H54 (cell line): ENCODE results near the gene VWA2.

Source experiments
- DNase-seq: peaks from one replicate; pipeline ENCODE4 v3.0.0; 2011; ENCODE audit warnings: low spot score, mixed read lengths; ENCODE audit not compliant: insufficient read length
- FAIRE-seq: peaks from 3 replicates; lab custom pipeline; 2011; peaks lifted over from hg19 to GRCh38; lab: Jason Lieb, UNC
- POLR2A ChIP-seq: IDR thresholded peaks from 2 replicates; pipeline ENCODE4 v1.6.1; 2011; ENCODE audit warnings: low read depth, mild to moderate bottlenecking, low read length

Gene VWA2

DNA sequence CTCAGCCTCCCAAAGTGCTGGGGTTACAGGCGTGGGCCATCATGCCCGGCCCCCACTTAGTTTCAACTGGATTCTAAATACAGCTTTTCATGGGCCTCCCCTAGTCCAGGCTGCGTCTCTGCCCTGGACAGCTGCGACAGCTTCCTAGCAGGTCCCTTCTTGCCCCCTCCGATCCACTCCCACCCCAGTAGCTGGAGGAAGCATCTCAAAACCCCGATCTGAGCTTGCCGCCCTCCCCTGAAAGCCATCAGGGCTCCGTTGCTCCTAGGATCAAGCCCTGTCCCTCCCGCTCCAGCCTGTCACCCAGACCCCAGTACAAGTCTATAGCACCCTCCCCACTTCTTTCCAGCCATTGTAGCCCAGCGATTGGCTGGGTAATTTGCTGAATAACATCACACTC lies 64.5 kb downstream of the VWA2 start:
- no peak for FAIRE-seq
- no peak for DNase-seq
- no peak for TF ChIP-seq POLR2A

DNA sequence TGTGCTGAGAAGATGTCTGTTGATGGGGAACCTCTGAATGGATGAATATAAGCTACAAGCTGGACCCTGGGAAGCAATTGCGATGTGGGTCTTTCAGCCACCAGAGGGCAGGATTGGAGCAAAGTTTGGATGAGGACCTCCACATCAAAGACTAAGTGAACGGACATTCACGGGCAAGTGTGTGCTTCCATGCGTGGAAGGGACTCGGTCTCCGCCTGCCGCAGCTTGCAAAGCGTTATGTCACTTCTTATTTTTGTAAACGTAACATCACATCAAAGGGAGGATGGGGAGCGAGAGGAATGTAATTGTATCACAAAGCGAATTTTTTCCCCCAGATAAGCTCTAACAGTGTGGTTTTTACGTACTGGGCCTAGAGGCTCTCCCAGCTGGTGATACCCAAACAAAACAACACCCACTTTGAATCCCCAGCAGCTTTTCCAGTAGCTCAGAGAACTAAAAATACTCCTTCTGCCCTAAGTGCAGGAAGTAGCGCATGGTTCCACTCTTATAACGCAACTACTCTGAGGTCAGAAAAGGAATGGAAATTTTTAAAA lies 65.0 kb downstream of the VWA2 start:
- DNase-seq, result peak; percentile 51
- no peak for TF ChIP-seq POLR2A
- no peak for FAIRE-seq

DNA sequence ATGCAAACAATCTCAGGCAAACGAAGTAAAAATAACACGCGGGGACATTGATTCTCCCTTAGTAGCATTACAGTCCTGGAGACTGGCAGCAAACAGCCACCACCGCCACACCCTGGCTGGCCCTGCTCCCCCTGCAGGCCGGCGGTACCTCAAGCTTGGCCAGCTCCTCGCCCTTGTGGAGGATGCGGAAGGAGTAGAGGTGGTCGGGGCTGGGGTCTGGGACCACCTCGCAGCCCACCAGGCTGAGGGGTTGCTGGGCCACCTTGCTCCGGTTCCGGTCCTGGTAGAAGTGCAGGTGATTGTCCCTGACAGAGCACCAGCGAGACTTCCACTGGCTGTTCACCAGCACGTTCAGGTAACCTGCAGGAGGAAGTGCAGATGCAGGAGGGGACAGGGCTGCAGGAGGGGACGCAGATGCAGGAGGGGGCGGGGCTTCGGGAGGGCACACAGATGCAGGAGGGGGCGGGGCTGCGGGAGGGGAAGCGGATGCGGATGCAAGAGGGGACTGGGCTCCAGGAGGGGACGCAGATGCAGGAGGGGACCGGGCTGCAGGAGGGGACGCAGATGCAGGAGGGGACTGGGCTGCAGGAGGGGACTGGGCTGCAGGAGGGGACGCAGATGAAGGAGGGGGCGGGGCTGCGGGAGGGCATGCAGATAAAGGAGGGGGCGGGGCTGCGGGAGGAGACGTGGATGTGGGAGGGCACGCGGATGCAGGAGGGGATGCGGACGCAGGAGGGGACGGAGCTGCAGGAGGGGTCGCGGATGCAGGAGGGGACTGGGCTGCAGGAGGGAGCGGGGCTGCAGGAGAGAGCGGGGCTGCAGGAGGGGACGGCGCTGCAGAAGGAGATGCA lies 65.7 kb downstream of the VWA2 start:
- FAIRE-seq (no peak), DNase-seq (no peak)
- TF ChIP-seq POLR2A, result no peak

DNA sequence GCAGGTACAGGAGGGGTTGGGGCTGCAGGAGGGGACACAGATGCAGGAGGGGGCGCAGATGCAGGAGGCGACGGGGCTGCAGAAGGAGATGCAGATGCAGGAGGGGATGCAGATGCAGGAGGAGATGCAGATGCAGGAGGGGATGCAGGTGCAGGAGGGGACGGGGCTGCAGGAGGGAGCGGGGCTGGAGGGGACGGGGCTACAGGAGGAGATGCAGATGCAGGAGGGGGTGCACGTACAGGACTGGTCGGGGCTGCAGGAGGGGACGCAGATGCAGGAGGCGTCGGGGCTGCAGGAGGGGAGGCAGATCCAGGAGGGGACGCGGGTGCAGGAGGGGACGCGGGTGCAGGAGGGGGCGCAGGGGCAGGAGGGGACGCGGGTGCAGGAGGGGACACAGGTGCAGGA lies 66.5 kb downstream of the VWA2 start:
- DNase-seq (no peak), FAIRE-seq (no peak)
- TF ChIP-seq POLR2A, result no peak

DNA sequence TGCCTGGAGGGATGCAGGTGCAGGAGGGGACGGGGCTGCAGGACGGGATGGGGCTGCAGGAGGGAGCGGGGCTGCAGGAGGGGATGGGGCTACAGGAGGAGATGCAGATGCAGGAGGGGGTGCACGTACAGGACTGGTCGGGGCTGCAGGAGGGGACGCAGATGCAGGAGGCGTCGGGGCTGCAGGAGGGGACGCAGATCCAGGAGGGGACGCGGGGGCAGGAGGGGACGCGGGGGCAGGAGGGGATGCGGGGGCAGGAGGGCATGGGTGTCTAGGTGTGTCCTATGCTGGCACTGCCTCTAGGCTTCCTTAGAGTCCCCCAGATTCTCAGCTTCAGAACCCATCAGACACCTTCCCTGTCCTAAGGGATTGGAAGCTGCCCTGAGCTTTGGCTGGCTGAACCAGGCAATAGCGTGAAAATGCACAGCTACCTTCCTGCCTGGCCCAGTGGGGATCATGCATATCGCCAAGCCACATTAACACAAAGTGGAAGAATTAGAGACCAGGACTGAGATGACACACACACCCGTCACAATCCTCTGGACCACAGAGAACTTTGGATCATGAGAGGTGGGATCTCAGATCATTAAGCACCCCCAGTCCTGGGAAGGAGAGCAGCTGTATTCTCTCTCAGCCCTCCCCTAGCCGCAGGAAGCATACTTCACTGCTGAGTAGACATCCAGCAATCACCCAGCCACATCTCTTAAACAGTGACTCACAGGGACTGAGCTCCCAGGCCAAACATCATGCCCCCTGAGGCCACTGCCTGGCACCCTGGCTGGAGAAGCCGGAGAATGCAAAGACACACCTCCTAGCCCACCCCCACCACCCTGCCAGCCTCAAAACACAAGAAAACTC lies 67.3 kb downstream of the VWA2 start:
- FAIRE-seq (no peak), DNase-seq (peak; percentile 90)

DNA sequence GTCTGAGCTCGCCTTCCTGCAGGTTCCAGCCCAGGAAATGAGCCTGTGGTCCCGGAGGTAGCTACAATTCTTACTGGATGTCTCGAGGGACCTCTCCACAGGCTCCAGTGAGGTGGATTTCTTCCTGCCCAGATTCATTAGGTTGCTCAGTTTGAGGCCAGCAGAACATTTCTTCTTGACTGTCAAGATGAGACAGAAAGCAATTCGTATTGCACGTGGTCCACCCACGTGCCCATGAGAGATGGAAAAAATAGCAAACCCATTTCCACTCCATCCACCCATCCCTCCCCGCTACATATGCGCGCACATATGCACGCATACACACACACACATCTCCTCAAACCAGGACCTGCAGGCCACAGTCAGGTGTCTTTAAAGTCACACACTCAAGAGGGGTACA lies 68.7 kb downstream of the VWA2 start:
- no peak for FAIRE-seq

More for the DNA sequence above, 67.3 kb downstream of the VWA2 start:
- TF ChIP-seq POLR2A, result no peak

DNA sequence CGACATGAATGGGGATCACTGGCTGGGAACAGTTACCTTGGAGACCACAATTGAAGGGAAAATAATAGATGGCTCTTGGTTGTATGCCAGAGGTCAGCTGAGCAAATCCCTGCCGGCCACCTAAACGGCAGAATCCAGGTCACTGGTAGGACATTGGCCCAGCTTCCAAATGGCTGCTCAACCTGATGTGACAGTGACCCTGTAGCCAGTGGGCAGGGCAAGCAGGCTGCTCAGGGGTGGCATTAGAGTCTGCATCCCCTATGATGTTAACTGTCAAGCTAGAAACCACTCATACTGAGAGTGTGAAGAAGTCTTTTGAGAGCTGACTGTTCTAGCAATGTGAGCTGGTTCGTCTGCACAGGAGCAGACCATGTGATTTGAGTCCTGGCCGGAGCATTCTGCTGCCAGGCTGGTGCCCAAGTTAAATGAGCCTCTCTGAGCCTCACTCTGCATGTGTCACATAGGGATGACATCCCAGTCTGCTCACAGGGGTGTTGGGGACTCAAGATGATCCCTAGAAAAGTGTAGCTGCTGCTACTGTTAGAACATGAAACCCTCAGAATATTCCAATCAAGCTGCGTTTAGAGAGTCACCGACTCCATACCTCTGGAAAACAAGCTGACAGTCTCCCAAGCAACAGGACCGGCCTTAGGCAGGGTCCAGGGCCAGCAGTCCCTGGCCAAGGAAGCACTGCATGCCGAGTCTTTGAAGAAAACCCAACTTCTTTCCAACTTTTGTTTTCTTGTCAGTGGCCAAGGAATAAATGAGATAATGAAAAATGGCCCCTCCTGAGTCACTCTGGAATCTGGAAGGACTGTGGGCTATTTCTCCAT lies 69.7 kb downstream of the VWA2 start:
- FAIRE-seq (no peak), DNase-seq (no peak)
- no peak for TF ChIP-seq POLR2A

More for the DNA sequence above, 68.7 kb downstream of the VWA2 start:
- no peak for TF ChIP-seq POLR2A
- DNase-seq, result no peak

DNA sequence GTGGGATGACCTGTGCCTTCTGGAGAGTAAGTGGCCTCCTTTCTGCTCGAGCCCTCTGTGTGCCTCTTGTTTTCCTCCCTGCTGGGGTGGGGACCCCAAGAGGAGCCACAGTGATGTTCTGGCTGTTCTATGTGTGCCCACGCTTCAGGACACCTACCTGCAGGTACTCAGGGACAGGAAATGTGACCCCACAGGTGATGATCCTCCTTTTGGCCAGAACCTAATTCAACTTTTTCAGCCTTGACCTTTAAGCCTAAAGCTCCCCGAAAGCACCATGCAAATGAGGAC lies 70.3 kb downstream of the VWA2 start:
- DNase-seq (peak; percentile 32), FAIRE-seq (no peak)
- TF ChIP-seq POLR2A, result no peak

DNA sequence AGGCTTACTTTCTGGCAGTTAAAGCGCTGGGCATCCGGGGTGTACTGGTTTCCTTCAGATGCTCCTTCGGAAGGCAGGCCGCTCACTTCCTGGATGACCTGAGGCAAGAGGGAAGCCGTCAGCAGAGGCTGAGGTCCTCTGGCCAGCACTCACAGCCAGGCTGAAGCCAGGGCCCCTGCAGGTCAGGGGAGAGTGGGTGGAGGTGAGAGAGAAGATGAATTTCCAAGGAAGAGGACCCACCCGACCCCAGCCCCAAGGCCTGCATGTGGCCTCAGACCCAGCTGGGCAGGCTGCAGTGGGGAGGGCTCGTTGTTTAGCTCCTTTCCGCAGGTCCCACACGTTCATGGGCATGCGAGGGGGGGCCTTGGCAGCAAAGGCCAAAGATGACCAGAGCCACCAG lies 71.3 kb downstream of the VWA2 start:
- TF ChIP-seq POLR2A, result no peak
- FAIRE-seq (no peak), DNase-seq (no peak)

DNA sequence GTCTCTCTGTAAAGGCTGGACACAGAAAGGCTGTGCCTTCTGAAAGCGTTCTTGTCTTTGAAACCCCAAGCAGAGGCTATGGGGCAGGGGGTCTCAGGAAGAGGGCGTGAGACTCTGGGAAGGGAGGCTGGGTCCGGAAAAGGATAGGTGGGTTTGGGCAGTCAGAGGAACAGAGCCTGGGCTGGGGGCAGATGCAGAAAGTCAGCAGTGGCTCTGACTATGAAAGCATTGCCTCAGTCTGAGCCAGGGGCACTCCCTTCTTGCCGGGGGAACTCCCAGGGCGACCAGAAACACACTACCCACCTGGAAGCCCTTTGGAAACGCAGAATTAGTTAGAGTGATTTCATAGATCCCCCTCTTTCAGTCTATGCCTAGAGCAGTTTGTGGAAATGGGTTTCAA lies 72.0 kb downstream of the VWA2 start:
- no peak for FAIRE-seq
- no peak for DNase-seq
- no peak for TF ChIP-seq POLR2A

DNA sequence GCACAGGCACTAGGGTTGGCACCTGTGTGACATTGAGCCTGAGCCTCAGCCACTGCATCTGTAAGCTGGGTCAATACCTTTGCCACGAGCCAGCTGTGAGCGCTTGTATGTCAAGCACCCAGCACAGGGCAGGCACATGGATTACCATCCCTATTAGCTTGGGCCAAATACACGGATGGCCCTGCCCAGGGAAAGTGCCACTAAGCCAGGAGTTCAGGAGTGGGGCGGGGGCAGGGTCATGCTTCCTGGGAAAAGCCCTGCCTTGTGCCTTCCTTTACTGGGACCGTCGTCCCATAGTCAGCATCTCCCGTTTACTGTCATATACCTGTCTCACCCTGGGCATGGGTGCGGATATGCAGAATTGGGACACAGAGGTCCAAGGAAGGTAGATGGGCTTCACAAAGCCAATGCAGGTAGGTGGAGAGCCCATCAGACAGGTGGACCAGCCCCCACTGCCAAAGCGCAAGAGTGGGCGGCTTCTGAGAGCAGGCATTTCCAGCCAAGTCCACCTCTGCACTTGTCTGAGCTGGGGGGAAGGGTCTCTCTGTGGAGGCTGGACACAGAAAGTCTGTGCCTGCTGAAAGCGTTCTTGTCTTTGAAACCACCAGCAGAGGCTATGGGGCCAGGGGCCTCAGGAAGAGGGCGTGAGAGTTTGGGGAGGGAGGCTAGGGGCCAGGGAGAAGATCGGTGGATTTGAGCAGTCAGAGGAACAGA lies 72.6 kb downstream of the VWA2 start:
- FAIRE-seq (no peak), DNase-seq (no peak)
- TF ChIP-seq POLR2A, result no peak

DNA sequence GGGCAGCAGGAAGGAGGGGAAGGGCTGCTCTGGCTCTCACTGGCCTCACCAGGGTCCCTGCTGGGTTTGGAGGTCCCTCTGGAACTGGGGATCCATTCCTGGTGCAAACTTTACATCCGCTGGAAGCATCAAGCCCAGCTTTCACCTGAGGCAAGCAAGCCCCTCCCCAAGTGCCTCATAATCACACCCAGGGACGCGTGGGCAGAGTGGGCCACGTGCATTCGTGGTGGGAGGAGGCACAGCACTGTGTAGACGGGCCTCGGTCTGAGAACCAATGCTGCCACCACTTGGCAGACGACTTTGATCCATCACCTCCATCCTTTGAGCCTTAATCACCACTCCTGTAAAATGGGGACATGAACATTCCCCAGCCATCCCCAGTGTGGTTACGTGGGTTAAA lies 74.1 kb downstream of the VWA2 start:
- DNase-seq (no peak), FAIRE-seq (no peak)
- TF ChIP-seq POLR2A, result no peak

DNA sequence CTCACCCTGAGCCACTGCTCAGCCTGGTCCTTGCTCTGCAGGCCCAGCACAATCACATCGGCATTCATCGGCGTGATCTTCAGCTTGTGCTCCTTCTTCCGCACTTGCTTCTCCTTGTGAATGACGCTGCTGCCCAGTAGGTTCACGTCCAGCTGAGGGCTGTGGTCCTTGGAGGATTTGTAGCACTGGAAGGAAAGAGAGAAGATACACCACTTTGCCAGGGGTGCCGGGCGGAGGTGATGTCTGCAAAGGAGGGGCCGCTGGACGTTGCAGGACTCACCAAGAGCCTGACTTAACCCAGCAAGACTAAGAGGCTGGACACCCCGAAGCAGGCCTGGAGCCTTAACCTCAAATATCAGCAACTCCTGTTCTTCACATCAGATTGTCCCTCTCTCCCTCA lies 74.8 kb downstream of the VWA2 start:
- no peak for TF ChIP-seq POLR2A
- FAIRE-seq (no peak), DNase-seq (no peak)
